Left forelimb (tissue), 1 donor: Measurements from ENCODE around the gene TNFRSF21.
"Not testable (repeated sequence)": the region's sequence is repeated elsewhere in the genome, so short reads cannot be mapped to it uniquely, and the experiment has no call there.

Experiments used
- DNase-seq: peaks from one replicate; pipeline ENCODE4 v3.0.0-alpha.2; 2018; ENCODE audit warnings: low spot score

The TNFRSF21 gene, protein sequence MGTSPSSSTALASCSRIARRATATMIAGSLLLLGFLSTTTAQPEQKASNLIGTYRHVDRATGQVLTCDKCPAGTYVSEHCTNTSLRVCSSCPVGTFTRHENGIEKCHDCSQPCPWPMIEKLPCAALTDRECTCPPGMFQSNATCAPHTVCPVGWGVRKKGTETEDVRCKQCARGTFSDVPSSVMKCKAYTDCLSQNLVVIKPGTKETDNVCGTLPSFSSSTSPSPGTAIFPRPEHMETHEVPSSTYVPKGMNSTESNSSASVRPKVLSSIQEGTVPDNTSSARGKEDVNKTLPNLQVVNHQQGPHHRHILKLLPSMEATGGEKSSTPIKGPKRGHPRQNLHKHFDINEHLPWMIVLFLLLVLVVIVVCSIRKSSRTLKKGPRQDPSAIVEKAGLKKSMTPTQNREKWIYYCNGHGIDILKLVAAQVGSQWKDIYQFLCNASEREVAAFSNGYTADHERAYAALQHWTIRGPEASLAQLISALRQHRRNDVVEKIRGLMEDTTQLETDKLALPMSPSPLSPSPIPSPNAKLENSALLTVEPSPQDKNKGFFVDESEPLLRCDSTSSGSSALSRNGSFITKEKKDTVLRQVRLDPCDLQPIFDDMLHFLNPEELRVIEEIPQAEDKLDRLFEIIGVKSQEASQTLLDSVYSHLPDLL

DNA sequence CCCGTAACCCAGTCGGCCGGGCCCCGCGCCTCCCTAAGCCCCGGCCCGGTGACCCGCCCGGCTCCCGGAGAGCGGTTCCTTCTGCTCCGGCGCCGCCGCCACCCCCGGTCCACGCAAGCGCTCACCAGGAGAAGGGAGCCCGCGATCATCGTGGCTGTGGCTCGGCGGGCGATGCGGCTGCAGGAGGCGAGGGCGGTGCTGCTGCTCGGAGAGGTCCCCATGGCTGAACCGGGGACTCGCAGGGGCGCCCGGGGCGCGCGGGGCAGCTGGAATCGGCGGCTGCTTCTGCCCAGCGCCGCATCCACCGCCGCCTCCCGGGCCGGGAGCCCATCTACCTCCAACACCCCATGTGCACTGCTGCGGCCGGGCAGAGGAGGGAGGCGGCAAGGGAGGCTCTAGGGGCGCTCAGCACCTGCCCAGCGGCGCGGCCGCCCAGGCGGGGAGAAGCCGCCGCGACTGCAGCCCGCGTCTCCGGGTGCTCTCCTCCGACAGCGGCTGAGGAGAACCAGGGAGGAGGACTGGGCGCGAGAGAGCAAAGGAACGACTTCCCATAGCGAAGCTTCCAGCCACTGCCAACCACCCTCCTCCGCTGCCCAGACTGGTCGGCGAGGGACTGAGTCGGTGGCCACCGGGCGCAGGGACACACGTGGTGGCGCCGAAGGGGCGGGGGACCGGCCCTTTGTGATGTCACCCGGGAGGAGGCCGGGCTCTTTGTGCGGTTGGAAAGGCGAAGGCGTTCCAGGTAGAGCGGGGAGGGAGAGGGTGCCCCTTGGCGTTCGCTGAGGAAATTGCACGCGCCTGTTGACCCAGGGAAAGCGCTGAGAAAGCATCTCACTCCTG is at the start of gene TNFRSF21:
Gene TNFRSF21 (minus strand): TSS at position 615 of the 840 bp plus-strand sequence. CDS start 394 bp downstream, at position 221.
- peak; percentile 94 for DNase-seq

DNA sequence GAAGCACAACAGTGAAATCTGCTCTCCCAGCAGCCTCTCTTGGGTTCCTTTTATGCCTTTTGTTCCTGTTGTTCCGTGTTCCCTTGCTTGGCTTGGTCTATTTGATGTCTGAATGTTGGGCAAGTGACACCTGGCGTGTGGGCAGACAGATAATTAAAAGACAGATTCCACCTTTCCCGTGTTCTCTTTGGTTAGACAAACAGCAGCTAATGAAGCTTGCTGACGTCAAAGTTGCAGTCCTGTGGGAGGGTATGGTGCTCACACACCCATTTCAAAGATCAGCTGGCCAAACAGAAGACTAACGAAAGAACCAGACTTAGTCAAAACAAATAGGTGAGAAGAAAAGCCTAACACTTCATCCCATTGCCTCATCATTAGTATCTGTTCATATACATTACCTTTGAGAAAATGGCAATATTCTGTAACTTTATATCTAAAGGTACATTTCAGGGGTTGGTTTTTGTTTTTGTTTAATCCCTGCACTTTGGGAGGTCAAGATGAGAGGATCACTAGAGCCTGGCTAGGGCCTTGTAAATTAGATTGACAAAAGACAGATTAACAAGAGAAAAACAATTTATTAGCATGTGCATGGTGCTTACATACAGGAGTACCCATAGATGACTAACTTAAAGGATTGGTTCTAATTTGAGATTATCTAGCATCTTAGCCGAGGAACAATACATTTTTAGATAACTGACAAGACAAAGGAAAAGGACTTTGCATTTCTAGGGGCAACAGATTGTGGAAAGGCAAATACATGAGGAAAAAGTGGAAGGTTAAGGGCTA is 48.9 kb upstream of the TNFRSF21 start:
- DNase-seq = no peak

DNA sequence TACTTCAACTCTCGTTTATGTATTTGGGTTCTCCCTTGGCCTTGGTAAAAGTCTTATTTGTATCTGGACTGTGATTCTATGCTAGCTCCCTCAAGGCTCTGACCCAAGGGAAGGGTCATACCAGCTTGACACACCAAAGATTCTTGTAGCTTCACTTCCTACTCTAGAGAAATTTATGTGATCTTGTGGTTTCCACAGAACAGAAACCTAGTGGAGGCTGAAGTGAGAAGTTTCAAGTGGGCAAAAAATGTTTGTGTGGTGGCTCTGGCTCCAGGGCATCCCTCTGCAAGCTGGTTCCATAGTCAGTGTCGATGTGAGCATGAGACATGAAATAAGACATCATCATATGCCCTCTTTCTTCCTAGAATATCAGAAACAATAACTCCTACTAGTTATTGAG is 48.1 kb upstream of the TNFRSF21 start:
- no peak for DNase-seq

DNA sequence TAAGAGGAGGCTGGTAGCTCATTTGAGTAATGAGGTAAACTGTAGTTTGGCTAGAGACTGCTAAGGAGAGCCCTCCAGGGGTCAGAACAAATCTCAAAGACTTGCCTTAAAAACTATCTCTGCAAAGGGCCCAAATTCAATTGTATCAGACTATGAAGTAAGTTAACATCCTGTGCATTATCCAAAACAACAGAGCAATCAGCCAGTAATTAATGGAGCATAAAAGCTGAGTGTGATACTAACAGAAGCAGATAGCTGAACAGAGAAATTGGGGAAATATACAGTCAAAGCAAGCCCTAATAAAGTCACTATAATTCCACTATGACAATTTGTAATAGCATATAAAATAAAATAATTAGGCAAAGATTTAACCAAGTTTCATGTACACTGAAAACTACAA is 45.8 kb upstream of the TNFRSF21 start:
- DNase-seq = no peak

DNA sequence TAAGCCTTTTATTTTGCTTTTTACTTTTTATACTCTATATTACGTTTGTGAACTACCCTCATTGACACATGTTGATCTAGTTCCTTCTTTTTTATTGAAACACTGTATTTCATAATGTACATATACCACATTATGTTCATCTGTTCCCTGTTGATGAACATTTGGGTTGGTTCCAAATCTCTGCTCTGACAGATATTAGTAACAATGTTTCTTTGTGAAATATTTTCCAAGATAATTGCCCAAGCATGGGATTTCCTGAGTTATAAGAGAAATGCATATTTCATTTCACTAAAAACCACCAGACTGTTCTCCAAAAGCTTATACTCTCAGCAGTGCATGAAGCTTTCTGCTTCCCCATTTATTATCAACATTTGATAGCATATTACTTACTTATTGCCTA is 44.2 kb upstream of the TNFRSF21 start:
- no peak for DNase-seq

DNA sequence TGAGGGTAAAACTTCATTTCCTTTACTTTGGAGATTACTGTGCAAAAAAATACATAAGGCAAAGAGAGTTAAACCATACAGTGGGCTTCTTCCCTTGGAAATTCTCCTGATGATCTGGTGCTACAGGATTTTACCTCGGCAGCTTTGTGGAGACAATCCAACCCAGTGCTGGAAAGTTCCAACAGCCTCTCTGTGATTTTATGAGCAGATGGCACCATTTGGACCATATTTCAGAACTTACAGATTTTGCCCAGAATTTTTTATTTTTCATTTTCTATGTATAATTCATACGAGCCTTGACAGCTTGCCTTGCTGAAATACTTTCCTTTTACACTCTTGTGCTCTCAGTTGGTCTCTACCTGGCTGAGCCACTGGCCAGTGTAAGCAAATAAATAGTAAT is 43.3 kb upstream of the TNFRSF21 start:
- no peak for DNase-seq

DNA sequence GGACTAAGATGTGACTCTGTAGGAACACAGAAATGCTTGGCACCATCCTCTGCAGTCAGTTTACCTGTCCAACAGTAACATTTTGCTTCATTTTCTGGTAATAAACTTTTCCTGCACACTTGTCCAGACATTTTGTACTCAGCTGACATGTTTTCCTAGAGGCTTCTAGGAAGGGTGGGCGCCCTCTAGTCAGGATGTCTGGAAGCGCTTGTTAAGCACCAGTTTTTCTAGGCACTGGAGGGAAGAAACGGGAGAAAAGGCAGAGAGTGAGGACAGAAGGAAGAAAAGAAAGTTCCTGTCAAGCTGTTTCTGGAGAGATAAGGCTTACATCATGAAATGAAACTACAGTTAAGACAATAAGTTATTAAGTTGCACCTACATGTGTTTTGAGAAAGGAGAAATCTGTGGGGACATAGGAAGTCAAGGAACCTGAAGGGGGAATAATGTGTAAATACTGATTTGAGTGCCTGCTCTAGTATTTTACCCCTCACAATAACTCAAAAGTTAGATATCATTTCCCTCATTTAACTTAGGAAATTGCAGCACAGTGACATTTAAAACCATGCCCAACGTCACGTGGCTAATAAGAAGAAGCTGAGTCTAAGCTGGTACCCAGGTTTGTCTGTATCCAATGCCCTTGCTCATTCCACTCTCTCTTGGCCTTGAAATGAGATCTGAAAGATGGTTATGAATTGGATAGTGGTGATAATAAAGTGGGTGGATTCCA is 42.7 kb upstream of the TNFRSF21 start:
- no peak for DNase-seq

DNA sequence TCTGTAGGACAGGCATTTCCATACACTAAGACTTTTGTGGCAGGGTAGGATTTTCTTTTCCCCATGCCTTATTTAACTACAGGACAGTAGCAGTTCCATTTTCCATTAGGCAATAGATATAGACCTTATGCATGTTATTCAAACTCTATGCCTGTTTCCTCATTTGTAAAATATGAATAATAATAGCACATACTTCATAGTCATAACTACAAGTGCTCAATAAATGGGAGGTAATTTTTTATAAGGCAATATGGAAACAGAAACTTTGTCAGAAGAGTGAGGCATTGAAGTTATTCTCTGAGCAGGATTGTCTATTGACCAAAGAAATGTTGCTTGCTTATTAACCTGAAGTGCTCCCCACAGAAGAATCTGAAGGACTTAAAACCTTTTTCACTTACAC is 41.9 kb upstream of the TNFRSF21 start:
- no peak for DNase-seq

DNA sequence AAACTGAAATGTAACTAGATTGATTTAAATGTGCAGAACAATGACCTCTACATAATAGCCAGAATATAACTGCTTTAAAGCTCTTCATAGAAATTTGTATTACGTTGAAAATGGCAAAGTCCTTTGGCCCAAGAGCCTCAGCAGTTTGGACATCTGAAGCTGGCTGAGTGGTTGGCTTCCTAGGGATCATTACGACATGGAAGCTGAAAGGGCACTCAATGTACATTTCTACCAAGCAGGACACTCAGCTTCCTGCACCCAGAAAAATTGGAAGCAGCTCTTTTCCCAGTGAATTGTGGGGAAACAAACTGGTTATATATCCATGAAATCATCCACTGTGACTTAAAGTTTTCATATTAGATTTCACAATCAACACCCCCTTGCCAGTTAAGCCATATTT is 40.2 kb upstream of the TNFRSF21 start:
- no peak for DNase-seq

DNA sequence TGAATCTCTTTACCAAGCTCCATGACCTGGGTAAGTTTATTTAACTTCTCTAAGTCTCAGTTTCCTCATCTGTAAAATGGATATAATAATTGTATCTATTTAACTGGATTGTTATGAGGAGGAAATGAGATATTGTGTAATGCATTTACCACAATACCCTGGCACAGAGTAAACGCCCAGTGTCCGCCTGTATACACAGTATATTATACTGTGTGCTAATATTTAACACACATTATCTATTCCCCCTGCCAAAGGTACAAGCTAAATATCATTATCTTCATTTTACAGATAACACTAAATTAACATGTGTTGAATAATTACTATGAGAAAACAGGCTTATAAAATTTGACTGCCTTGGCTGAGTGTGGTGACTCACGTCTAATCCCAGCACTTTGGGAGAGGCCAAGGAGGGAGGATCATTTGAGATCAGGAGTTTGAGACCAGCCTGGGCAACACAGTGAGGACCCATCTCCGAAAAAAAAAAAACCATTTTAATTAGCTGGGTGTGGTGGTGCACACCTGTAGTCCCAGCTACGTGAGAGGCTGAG is 38.7 kb upstream of the TNFRSF21 start:
- DNase-seq = no peak

DNA sequence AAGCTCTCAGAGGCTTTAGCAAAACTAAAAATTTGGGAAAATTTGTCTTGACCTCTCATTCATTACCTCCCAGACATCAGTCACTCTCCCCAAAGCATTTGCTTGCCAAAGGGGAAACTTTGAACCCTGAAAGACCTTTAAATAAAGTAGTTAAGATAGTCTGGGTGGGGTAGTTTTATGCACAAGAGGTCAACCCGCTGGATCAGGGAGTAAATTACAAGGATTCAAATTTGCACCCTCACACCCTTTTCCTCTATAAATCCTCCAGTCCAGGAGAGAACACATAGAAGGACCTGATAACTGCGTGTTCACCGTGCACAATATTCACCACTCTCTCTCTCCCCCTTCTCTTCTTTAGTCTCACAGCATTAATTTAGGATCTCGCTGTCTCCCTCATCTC is 36.1 kb upstream of the TNFRSF21 start:
- no peak for DNase-seq

DNA sequence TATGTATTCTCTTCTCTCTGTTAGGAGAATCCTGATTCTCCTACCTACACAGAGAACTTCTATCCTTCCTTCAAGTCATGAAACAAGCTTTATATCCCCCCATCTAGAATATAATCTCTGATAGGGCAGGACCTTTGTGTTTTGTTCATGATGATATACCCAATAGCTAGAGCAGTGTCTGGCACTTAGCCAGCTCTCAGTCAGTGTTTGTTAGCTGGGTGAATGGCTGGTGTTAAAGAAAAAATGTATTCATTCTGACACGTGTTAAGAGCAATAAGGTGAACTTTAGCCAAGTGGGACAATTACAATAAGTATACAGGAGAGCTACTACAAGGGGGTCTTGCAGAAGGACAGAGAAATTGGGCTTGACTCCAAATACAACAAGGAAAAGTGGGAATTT is 34.3 kb upstream of the TNFRSF21 start:
- DNase-seq = no peak

DNA sequence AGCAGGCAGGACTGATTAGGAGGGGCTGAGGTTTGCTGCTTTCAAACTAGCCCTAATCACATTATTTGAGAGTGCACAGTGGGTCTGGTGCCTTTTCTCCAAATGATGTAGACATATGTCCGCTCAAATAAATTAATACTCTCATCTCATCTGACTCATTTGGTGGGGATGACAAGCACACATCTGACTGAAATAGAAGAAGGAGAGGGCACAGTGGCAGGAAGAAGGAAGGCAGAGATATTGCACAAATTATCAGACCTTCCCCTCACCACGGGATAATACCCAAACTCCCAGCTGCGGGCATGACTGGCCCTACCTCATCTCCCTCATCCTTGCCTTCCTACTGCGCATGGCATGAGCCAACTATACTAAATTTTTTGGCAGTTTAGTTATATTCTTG is 33.9 kb upstream of the TNFRSF21 start:
- DNase-seq = no peak

DNA sequence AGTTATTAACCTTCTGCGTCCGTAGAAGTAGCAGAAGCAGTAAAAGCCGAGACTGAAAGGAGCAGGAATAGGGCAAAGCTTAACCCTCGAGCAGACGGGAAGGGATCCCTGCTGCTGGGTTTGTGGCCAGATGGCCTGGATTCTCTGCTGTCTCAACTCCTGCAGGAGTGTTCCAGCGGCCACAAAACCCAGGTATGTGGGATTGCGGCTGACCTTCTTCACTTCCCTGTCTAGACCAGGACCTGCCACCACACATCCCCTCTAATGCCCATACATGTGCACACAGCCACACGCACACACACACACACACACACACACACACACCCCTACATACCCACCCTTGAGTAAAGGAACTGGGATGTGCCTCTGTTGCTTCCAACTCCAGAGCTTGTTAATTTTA is 33.1 kb upstream of the TNFRSF21 start:
- DNase-seq = no peak

DNA sequence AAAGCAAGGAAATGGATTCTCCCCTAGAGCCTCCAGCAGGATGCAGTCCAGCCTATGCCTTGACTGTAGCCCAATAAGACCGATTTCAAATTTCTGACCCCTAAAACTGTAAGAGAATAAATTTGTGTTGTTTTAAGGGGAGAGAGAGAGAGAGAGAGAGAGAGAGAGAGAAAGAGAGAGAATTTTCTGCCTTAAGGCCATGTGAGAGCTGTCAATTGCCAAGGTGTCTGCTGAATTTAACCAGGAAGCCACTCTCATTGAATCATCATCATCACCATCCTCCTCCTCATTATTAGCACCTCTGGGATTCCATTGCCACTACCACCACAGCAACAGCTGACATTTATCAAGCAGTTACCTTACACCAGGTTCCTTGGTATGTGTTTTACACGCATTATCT is 27.8 kb upstream of the TNFRSF21 start:
- DNase-seq = no peak

DNA sequence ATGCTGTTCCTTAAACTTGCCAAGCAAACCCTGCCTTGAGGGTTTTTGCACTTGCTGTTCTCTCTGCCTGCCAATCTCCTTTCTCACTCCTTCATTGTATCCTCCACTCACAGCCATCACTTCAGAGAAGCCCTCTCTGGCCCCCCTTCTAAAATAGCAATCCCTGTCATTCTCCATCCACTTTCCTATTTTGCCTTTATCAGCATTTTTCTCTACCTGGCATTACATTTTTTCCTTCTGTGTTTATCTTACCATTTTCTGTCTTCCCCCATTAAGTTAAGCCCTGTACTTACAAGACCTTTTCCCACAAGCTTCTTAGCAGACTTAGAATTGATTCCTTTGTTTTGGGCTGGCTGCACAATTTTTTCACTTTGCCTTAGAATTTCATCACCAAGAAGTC is 26.6 kb upstream of the TNFRSF21 start:
- DNase-seq = no peak

DNA sequence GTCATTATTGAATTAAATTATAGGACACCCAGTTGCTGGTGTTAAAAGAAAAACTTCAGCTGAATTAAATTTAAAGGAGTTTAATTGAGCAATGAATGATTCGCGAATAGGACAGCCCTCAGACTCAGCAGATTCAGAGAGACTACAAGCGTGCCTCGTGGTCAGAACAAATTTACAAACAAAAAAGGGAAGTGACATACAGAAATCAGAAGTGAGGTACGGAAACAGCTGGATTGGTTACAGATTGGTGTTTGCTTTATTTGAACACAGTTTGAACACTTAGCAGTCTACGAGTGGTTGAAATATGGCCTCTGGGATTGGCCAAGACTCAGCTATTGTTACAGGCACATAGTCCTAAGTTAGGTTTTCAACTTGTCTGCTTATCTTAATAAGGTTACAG is 25.8 kb upstream of the TNFRSF21 start:
- no peak for DNase-seq

DNA sequence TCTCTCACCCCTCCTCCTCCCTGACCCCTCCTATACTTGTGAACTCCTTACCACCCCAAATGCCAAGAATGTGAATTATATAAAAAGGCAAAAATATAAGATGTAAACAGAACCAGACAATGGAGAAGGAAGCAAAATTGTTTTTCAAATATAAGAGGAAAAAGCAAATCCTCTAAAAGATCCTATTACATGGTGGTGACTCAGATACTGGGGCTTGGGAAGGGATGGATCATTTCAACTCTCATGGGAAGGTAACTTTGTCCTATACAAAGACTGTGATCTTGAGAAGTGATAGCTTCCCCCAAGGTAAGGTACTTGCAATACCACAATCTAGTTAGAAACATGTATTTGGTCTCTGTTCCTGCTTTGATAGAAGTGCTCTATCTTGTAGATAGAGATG is 24.6 kb upstream of the TNFRSF21 start:
- DNase-seq = no peak

DNA sequence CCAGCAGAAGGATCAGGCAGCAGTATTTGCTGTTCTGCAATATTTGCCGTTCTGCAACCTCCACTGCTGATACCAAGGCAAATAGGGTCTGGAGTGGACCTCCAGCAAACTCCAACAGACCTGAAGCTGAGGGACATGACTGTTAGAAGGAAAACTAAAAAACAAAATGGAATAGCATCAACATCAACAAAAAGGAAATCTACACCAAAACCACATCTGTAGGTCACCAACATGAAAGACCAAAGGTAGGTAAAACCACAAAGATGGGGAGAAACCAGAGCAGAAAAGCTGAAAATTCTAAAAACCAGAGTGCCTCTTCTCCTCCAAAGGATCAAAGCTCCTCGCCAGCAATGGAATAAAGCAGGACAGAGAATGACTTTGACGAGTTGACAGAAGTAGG is 18.9 kb upstream of the TNFRSF21 start:
- not testable (repeated sequence) for DNase-seq

DNA sequence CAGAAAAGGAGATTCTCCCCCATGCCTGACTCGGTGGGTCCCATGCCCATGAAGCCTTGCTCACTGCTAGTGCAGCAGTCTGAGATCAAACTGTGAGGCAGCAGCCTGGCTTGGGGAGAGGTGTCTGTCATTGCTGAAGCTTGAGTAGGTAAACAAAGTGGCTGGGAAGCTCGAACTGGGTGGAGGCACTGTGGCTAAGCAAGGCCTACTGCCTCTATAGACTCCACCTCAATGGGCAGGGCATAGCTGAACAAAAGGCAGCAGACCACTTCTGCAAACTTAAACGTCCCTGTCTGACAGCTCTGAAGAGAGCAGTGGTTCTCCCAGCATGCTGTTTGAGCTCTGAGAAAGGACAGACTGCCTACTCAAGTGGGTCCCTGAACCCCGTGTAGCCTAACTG is 18.4 kb upstream of the TNFRSF21 start:
- not testable (repeated sequence) for DNase-seq

DNA sequence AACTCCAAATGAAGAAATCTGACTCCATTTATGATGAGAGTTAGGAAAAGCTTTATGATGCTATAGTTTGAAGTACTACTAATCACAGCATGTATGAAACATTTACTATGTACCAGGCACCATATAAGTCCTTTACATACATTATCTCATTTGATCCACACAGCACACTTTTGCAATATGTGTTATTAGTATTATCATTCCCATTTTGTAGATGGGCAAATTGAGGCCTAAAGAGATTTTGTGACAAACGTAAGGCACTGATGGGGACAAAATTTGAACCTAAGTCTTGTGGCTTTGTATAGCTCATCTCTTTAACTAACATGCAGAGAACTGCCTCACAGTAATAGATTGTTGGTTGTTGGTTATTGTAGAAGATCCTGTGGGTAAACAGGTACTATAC is 14.2 kb upstream of the TNFRSF21 start:
- no peak for DNase-seq
